IPS-NIHi7 (cell line): ENCODE data around the gene MAP3K15.

Experiments used
- DNase-seq: peaks from one replicate; pipeline ENCODE4 v3.0.0; 2012; ENCODE audit warnings: mixed read lengths; ENCODE audit errors: extremely low spot score

The MAP3K15 gene

GRCh38 chrX:19514791-19515614 lies at the start of gene MAP3K15:
Gene MAP3K15 (minus strand): TSS chrX:19515508. CDS start chrX:19515261, 247 bp downstream.
- DNase-seq: peak; percentile 82

GRCh38 chrX:19564606-19565005 lies 49.3 kb upstream of the MAP3K15 start:
- no peak for DNase-seq

GRCh38 chrX:19563746-19564145 lies 48.4 kb upstream of the MAP3K15 start:
- DNase-seq: no peak

- no peak for DNase-seq
Observed at GRCh38 chrX:19563327-19563726, 48.0 kb upstream of the MAP3K15 start.

- no peak for DNase-seq
Observed at GRCh38 chrX:19560611-19561010, 45.3 kb upstream of the MAP3K15 start.

GRCh38 chrX:19557822-19558221 lies 42.5 kb upstream of the MAP3K15 start:
- DNase-seq: no peak

- DNase-seq: no peak
Observed at GRCh38 chrX:19556202-19556601, 40.9 kb upstream of the MAP3K15 start.

- DNase-seq: no peak
Observed at GRCh38 chrX:19555683-19556082, 40.4 kb upstream of the MAP3K15 start.

GRCh38 chrX:19555236-19555635 lies 39.9 kb upstream of the MAP3K15 start:
- no peak for DNase-seq

- DNase-seq: no peak
Observed at GRCh38 chrX:19554786-19555185, 39.5 kb upstream of the MAP3K15 start.

- no peak for DNase-seq
Observed at GRCh38 chrX:19552793-19553192, 37.5 kb upstream of the MAP3K15 start.

GRCh38 chrX:19549838-19550237 lies 34.5 kb upstream of the MAP3K15 start:
- DNase-seq: no peak

GRCh38 chrX:19548934-19549333 lies 33.6 kb upstream of the MAP3K15 start:
- no peak for DNase-seq

GRCh38 chrX:19548279-19548678 lies 33.0 kb upstream of the MAP3K15 start:
- no peak for DNase-seq

GRCh38 chrX:19545651-19546050 lies 30.3 kb upstream of the MAP3K15 start:
- DNase-seq: no peak

- peak; percentile 78 for DNase-seq
Observed at GRCh38 chrX:19544693-19545305, 29.5 kb upstream of the MAP3K15 start.

GRCh38 chrX:19543951-19544381 lies 28.7 kb upstream of the MAP3K15 start:
- DNase-seq: no peak

- no peak for DNase-seq
Observed at GRCh38 chrX:19543020-19543715, 27.9 kb upstream of the MAP3K15 start.

- DNase-seq: no peak
Observed at GRCh38 chrX:19541931-19542330, 26.6 kb upstream of the MAP3K15 start.

- DNase-seq: no peak
Observed at GRCh38 chrX:19541196-19541595, 25.9 kb upstream of the MAP3K15 start.

GRCh38 chrX:19540076-19540475 lies 24.8 kb upstream of the MAP3K15 start:
- DNase-seq: no peak

GRCh38 chrX:19539665-19540064 lies 24.4 kb upstream of the MAP3K15 start:
- DNase-seq: no peak

- peak; percentile 56 for DNase-seq
Observed at GRCh38 chrX:19535476-19535875, 20.2 kb upstream of the MAP3K15 start.
